HG03103 (cell line): ENCODE results near the gene CNTNAP2.

Source experiments
- ATAC-seq: cut with Tn5 transposase; IDR thresholded peaks from one replicate; pipeline ENCODE4 v1.9.1; 2021; ENCODE audit warnings: low read depth; ENCODE audit not compliant: unreplicated experiment

Gene CNTNAP2

GRCh38 chr7:148135116-148135515 lies 2018.5 kb downstream of the CNTNAP2 start:
- ATAC-seq: no peak

GRCh38 chr7:148135997-148136396 lies 2019.4 kb downstream of the CNTNAP2 start:
- ATAC-seq: no peak

- no peak for ATAC-seq
Observed at GRCh38 chr7:148142660-148143248, 2026.2 kb downstream of the CNTNAP2 start.

DNA sequence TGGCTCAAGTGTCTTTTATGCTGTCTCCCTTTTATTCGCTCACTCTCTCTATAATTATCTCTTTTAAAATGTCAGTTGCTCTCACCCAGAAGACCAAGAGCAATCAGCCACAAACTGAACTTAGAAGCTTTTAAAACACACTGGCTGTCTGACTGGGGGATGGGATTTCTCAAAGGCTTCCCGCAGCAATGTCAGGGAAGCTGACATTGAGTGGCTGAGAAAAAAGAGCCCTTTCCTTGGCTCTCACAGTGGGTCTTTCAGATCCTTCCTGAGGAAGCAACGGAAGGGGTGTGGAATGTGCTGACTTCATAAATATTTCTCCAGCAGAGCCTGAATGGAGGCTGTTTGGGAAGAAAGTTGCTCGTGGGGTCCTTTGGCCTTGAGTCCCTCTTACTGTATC lies 2028.2 kb downstream of the CNTNAP2 start:
- ATAC-seq: no peak

GRCh38 chr7:148146346-148146745 lies 2029.7 kb downstream of the CNTNAP2 start:
- no peak for ATAC-seq

- ATAC-seq: no peak
Observed at GRCh38 chr7:148147438-148147837, 2030.8 kb downstream of the CNTNAP2 start.

- no peak for ATAC-seq
Observed at GRCh38 chr7:148148456-148148855, 2031.9 kb downstream of the CNTNAP2 start.

GRCh38 chr7:148149730-148150129 lies 2033.1 kb downstream of the CNTNAP2 start:
- no peak for ATAC-seq

DNA sequence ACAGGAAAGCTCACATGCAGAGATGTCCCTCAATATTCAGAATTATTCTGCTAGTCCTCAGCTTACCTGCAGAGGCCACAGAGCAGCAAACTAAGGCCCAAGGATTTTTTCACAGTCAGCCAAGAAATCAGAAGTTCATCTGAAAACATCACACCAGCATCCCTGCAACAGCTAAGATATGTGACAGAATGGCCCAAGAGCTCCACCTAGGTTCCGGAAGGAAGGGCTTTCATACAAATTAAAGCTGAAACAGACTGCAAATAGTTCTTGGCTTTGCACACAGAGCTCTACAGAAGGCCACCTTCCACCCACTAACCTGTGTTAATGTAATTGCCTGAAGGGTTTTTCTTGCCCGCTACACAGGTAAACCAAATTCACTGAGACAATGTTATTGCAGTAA lies 2035.2 kb downstream of the CNTNAP2 start:
- ATAC-seq: no peak

DNA sequence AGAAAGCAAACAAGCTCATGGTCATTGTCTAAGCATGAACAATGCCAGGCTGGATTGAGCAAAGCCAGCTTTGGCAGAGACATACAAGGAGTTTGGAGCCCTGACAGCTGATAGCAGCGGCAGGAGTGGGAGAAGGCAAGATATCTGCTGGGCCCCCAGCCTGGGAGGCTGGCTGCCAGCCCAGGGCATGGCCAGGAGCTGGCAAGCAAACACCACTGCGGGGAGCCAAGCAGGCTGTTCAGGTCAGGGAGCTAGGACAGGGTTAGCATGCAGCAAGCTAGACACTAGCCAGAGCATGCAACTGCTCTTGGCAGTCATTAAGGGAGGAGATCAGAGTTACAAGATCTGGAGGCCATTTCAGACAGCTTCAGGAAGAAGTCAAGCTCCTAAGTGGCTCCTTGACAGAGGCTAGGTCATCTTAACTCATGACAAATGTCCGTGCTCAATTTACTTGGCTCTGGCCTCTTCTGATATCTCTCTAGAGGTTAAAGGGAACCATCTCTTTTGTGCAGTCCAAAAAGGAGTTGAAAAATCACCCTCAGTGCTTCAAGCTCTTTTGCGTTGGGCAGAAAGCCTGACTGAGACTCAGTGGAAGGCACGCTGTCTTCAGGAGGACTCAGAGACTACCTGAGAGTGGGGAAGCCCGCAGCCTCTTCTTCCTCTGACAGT lies 2037.1 kb downstream of the CNTNAP2 start:
- no peak for ATAC-seq

GRCh38 chr7:148155000-148155399 lies 2038.4 kb downstream of the CNTNAP2 start:
- ATAC-seq: no peak

- no peak for ATAC-seq
Observed at GRCh38 chr7:148155826-148156225, 2039.2 kb downstream of the CNTNAP2 start.

- ATAC-seq: no peak
Observed at GRCh38 chr7:148156233-148156632, 2039.6 kb downstream of the CNTNAP2 start.

DNA sequence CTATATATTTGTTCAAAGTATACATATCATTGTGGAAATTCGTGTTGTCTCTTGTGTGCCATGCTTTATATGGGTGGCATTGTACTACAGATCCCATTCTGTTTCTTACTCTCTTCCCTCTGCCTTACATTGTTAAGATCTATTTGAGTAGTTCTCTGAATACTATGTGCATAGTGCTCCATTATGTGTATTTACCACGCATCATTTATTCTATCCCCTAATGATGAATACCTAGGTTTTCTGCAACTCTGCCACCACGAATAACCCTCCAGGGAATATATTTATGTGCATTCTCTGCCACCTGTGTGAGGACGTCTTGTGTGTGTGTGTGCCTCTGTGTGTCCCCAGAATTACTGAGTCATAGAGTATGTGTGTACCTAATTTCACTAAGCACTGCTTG lies 2042.7 kb downstream of the CNTNAP2 start:
- no peak for ATAC-seq

- no peak for ATAC-seq
Observed at GRCh38 chr7:148161776-148162175, 2045.2 kb downstream of the CNTNAP2 start.

DNA sequence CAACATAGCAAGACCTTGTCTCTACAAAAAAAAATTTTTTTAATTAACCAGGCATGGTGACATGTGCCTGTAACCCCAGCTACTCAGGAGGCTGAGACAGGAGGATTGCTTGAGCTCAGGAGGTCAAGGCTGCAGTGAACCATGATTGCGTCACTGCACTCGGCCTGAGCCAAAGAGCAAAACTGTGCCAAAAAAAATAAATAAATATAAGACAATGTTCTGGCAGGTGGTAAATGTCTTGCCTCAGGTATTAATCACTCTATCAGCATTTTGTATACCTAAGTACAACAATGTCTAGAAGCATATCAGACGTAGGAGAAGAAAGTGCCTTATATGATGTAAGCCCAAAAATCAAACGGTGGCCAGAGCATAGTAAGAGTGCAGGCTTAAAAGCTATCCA lies 2046.2 kb downstream of the CNTNAP2 start:
- ATAC-seq: no peak

DNA sequence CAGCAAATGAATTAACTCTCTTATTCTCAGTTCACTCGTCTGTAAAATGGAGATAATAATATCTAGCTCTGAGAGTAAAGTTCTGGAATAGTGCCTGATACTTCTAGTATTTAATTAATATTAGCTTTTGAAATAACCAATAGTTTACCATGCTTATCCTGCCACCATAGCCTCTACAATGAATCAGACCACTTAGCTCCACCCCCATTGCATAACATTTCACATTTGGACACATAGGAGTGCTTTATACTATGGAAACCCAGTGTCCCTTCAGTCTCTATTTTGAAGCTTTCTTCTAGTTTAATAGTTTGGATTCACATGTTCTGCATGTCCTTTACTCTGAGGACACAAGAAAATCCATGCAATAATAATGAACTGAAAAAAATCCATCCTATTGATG lies 2046.6 kb downstream of the CNTNAP2 start:
- ATAC-seq: no peak

- no peak for ATAC-seq
Observed at GRCh38 chr7:148172920-148173319, 2056.3 kb downstream of the CNTNAP2 start.

DNA sequence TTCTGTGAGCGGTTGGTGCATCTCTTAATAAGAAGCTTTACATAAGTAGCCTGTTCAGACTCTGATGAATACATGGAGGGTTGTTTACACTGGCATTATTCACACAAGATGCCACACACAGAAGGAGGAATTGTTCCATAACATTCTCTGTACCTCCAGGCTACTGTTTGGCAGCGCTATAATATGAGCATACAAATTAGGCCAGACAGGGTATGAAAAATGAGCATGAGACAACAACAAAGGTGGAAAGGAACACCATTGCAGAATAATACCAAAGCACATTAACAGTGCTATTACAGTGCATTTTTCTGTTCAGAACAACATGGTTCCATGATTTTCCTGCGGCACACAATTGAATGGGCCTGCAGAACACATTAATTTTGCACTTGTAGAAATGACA lies 2056.8 kb downstream of the CNTNAP2 start:
- ATAC-seq: no peak

DNA sequence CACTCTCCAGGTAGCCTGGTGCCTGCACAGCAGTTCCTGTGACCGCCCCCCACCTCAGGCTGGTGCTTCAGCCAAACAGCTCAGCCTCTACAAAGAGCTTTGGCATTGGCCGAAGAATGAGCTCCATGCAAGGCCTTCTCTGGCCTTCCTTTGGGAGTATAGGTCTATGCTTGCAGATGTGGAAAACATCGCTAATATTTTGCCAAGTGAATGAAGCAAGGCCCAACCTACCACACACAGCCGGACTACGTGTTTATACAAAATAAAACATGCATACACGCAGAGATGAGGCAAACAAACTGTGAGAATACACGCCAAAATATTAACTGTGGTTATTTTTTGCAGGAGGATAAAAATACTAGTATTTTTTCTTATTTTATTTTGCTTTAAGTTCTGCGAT lies 2057.8 kb downstream of the CNTNAP2 start:
- no peak for ATAC-seq

- no peak for ATAC-seq
Observed at GRCh38 chr7:148175512-148175911, 2058.9 kb downstream of the CNTNAP2 start.

DNA sequence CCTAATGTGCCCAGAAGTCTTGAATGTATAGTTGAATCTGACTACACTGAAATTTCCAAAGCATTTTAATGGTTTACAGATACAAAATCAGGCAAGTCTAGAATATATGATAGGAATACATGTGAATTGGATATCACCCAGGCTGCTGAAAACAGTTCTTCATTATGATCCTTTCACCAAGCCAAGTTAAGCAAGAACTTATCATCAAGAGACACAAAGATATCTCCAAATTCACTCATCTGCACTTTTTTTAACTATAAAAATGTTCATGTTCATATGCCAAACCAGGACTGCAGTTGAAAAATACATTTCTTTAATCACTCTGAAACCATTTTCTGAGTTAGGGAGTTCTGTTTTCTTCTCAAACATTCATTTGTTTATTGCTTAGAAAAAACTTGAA lies 2061.4 kb downstream of the CNTNAP2 start:
- ATAC-seq: no peak

- ATAC-seq: no peak
Observed at GRCh38 chr7:148180075-148180474, 2063.5 kb downstream of the CNTNAP2 start.
